GM19463 (cell line): ENCODE results near the gene PHF13.

ENCODE experiments used
- ATAC-seq: cut with Tn5 transposase; IDR thresholded peaks from one replicate; pipeline ENCODE4 v1.9.1; 2021; ENCODE audit warnings: mild to moderate bottlenecking, moderate library complexity; ENCODE audit not compliant: unreplicated experiment

Gene PHF13

DNA sequence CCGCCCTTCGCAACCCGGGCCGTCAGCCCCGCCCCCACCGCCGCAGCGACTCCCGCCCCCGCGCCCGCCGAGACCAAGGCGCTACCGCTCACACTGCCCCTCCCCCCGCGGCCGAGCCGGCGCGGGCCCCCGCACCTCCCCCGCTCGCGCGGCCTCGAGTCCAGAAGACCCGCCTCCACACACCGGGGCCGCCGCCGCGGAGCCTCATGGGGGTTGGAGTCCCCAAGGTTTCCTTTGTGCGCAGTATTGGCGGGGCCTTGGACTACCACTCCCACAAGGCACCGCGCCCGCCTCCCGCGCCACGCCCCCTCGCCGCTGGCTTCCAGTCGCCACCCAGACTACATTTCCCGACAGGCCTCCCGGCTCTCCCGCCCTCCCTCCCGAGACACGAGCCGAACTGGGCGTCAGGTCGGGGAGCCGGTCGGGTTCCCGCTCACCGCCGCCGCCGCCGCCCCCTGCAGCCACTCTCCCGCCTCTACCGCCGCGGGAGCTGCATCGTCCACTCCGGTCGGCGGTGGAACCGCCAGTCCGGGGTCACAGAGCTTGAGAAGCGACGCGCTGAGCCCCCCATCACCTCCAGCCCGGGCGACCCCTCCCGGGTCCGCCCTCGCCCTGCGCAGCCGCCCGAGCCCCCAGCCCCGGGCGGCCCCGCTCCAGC is at the start of gene PHF13:
PHF13 (plus strand) TSS at position 371 of the 658 bp plus-strand sequence. CDS start 336 bp downstream, outside the sequence.
- ATAC-seq: peak; percentile 92

DNA sequence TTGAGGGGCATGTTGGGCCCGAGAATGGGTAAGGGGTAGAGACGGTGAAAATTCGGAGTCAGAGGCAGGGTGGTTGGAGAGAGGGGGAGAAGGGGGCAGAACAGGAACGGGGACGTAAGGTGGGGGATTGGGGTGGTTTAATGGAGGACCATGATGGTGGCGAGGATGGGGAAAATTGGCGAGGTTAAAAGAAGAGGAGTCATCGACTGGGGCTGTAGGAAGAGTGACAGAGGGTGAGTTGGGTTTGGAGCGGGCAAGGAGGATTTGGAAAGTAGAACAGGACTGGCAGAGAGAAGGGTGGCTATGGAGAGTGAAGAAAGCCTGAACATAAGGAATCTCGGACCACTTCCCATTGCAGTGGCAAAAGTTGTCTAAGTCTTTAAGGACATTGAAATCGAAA is 44.5 kb upstream of the PHF13 start:
- no peak for ATAC-seq

DNA sequence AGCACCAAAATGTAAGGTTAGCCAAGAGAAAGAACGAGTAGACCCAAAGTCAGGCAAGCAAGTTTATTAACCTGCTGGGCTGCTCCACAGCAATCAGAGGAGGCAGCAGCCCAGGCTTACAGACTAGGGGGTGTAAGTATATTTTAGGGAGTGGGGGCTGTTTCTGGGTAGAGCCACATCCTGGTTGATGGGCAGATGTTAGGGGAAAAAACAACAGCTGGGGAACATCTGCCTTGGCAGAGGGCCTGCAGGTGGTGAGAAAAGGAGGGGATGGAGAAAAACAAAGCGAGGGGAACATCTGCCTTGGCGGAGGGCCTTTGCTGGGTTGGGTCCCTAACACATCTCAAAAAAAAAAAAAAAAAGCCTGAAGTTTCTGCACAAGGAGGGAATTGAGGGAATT is 43.4 kb upstream of the PHF13 start:
- no peak for ATAC-seq

DNA sequence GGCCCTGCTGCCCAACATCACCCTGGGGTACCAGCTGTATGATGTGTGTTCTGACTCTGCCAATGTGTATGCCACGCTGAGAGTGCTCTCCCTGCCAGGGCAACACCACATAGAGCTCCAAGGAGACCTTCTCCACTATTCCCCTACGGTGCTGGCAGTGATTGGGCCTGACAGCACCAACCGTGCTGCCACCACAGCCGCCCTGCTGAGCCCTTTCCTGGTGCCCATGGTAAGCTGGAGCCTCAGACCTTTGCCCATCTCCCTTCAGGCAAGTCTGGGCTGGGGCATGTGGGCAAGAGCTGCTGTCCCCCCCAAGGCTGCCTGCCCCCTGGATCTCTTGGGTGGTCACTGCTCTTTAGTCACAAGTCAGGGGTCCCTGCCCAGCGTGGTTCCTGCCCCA is 42.5 kb upstream of the PHF13 start:
- no peak for ATAC-seq

DNA sequence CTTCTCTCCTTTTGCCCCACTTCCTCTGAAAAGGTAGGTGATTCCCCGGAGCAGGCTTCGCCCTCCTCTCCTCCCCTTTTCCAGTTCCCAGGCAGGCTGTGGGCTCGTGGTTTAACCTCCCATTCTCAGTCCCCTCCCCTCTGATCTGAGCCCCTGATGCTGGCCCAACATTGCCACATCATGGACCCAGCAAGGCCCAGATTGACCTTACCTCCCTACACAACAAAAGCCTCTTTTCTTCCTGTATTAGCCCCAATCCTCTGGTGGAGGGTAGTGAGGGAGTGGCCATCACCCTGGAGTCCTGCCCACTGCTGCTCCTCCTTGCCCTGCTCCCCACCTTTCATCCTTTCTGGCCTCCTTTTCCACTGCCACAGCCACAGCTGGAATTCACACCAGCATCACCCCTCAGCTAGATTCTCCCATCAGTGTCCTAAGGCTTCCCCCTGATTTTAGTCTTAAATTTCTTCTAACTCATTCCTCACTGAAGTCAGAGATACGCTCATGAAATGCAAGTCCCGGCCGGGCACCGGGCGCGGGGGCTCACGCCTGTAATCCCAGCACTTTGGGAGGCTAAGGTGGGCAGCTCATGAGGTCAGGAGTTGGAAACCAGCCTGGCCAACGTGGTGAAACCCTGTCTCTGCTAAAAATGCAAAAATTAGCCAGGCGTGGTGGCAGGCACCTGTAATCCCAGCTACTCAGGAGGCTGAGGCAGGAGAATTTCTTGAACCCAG is 40.7 kb upstream of the PHF13 start:
- no peak for ATAC-seq

DNA sequence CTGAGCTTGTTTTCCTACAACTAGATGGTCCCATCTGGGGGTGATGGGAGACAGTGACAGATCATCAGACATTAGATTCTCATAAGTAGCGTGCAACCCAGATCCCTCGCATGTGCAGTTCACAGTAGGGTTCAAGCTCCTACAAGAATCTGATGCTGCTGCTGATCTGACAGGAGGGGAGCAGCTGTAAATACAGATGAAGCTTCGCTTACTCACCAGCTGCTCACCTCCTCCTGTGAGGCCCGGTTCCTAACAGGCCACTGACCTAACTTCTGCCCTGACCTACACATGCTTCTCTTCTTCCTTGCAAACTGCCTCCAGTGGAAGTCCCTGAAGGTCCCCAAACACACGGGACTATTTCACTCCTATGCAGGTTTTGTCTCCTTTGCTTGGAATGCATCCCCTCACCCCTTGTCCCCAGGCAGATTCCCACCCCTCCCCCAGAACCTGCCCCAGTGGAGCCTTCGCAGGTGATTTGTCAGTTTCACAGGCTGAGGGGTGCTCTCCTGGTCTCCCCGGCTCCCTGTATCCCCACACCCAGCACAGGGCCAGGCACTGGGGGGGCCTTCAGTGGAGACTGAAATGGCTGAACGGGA is 39.4 kb upstream of the PHF13 start:
- ATAC-seq: no peak

DNA sequence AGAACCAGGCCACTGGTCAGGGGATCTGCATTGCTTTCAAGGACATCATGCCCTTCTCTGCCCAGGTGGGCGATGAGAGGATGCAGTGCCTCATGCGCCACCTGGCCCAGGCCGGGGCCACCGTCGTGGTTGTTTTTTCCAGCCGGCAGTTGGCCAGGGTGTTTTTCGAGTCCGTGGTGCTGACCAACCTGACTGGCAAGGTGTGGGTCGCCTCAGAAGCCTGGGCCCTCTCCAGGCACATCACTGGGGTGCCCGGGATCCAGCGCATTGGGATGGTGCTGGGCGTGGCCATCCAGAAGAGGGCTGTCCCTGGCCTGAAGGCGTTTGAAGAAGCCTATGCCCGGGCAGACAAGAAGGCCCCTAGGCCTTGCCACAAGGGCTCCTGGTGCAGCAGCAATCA is 38.7 kb upstream of the PHF13 start:
- no peak for ATAC-seq

DNA sequence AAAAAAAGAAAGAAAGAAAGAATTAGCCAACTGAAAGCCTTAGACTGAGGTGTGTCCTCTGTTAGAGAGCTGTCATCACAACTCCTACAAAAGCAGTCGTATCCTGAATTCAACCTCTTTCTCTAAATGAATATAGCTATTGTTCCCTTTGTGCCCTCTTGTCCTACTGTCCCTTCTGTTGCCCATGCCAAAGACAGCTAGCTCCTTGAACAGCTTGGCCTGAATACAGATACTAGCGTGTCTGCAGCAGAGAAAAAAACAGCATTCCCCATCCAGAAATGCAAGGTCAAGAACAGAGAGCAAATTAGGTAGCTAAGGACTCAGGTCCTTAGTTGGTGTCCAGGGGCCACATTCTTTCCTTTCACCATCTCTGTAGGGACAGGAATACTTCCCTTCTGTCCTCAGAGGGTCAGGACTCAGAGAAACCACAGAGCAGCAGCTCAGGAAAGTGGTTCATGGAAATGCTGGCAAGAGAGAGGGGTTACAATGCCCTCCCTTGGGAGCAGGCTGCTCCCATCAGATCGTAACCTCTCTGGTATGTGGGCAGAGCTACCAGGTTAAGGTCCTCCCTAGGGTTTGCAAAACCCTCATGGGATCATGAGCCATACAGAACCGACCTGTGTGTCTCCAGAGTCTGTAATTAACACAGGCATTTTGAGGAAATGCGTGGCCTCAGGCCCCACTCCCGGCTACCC is 35.6 kb upstream of the PHF13 start:
- ATAC-seq: no peak

DNA sequence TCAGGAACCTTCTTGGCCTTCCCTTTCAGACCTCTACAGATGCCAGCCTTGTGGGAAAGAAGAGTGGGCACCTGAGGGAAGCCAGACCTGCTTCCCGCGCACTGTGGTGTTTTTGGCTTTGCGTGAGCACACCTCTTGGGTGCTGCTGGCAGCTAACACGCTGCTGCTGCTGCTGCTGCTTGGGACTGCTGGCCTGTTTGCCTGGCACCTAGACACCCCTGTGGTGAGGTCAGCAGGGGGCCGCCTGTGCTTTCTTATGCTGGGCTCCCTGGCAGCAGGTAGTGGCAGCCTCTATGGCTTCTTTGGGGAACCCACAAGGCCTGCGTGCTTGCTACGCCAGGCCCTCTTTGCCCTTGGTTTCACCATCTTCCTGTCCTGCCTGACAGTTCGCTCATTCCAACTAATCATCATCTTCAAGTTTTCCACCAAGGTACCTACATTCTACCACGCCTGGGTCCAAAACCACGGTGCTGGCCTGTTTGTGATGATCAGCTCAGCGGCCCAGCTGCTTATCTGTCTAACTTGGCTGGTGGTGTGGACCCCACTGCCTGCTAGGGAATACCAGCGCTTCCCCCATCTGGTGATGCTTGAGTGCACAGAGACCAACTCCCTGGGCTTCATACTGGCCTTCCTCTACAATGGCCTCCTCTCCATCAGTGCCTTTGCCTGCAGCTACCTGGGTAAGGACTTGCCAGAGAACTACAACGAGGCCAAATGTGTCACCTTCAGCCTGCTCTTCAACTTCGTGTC is 34.7 kb upstream of the PHF13 start:
- no peak for ATAC-seq

DNA sequence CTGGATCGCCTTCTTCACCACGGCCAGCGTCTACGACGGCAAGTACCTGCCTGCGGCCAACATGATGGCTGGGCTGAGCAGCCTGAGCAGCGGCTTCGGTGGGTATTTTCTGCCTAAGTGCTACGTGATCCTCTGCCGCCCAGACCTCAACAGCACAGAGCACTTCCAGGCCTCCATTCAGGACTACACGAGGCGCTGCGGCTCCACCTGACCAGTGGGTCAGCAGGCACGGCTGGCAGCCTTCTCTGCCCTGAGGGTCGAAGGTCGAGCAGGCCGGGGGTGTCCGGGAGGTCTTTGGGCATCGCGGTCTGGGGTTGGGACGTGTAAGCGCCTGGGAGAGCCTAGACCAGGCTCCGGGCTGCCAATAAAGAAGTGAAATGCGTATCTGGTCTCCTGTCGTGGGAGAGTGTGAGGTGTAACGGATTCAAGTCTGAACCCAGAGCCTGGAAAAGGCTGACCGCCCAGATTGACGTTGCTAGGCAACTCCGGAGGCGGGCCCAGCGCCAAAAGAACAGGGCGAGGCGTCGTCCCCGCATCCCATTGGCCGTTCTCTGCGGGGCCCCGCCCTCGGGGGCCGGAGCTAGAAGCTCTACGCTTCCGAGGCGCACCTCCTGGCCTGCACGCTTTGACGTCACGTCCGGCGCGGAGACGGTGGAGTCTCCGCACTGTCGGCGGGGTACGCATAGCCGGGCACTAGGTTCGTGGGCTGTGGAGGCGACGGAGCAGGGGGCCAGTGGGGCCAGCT is 34.0 kb upstream of the PHF13 start, which contains the start of gene ZBTB48:
ZBTB48 (plus strand) TSS at position 621 of the 745 bp plus-strand sequence. CDS start 616 bp downstream, outside the sequence.
- ATAC-seq: peak; percentile 98

DNA sequence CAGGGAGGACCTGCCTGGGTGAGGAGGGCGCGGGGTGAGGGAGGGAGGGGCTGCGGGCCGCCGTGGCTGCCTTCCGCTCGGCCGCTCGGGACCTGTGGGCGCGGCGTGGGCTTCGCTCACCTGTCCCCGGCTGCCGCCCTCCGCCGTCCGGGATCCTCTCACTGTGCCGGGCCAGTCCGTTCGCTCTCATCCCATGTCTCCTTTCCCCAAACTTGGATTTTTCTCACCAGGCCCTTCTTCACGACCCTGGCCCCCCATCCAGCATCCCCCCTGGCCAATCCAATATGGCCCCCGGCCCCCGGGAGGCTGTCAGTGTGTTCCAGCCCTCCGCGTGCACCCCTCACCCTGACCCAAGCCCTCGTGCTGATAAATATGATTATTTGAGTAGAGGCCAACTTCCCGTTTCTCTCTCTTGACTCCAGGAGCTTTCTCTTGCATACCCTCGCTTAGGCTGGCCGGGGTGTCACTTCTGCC is 33.4 kb upstream of the PHF13 start:
- no peak for ATAC-seq

DNA sequence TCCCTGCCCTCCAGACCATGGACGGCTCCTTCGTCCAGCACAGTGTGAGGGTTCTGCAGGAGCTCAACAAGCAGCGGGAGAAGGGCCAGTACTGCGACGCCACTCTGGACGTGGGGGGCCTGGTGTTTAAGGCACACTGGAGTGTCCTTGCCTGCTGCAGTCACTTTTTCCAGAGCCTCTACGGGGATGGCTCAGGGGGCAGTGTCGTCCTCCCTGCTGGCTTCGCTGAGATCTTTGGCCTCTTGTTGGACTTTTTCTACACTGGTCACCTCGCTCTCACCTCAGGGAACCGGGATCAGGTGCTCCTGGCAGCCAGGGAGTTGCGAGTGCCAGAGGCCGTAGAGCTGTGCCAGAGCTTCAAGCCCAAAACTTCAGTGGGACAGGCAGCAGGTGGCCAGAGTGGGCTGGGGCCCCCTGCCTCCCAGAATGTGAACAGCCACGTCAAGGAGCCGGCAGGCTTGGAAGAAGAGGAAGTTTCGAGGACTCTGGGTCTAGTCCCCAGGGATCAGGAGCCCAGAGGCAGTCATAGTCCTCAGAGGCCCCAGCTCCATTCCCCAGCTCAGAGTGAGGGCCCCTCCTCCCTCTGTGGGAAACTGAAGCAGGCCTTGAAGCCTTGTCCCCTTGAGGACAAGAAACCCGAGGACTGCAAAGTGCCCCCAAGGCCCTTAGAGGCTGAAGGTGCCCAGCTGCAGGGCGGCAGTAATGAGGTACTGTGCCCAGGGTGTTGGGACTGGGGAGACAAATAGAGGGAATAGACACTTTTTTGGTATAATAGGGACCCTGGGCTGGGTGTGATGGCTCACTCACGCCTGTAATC is 32.7 kb upstream of the PHF13 start:
- no peak for ATAC-seq

DNA sequence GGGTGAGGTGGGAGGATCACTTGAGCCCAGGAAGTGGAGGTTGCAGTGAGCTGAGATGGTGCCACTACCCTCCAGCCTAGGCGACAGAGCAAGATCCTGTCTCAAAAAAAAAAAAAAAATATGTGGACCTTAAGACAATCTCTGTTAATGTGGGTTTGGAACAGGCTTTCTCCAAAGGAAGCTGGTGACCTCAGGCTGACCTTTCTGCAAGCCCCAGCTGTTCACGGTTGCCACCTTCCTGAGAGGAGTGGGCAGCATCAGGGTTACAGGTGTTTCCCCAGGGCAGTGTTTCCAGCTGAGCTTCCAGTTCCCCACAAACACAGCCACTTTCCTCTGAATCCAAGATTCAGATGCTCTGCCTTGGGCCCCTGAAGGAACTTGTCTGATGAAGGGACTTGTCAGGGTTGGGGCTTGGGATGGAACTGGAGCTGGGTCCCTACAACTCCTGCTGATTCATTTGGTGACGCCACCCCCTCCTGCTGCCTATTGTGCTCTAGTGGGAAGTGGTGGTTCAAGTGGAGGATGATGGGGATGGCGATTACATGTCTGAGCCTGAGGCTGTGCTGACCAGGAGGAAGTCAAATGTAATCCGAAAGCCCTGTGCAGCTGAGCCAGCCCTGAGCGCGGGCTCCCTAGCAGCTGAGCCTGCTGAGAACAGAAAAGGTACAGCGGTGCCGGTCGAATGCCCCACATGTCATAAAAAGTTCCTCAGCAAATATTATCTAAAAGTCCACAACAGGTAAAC is 31.8 kb upstream of the PHF13 start:
- no peak for ATAC-seq

DNA sequence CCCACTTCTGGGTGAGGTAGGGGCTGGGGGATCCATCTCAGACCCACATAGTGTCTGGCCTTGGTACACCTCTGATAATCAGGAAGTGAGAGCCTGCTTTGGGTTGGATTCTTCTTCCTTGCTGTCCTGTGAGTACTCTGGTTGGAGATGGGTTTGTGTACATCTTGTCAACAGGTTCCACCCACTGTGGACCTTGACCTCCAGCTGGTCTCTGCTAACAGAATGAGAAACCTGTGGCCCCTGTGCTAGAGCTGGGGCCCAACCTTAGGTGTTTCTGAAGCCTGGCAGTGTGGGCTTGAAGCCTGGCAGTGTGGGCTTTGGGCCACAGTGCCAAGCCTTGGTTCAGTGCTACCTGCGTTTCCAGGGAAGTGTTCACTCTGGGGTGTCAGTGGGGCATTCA is 31.2 kb upstream of the PHF13 start:
- ATAC-seq: no peak

DNA sequence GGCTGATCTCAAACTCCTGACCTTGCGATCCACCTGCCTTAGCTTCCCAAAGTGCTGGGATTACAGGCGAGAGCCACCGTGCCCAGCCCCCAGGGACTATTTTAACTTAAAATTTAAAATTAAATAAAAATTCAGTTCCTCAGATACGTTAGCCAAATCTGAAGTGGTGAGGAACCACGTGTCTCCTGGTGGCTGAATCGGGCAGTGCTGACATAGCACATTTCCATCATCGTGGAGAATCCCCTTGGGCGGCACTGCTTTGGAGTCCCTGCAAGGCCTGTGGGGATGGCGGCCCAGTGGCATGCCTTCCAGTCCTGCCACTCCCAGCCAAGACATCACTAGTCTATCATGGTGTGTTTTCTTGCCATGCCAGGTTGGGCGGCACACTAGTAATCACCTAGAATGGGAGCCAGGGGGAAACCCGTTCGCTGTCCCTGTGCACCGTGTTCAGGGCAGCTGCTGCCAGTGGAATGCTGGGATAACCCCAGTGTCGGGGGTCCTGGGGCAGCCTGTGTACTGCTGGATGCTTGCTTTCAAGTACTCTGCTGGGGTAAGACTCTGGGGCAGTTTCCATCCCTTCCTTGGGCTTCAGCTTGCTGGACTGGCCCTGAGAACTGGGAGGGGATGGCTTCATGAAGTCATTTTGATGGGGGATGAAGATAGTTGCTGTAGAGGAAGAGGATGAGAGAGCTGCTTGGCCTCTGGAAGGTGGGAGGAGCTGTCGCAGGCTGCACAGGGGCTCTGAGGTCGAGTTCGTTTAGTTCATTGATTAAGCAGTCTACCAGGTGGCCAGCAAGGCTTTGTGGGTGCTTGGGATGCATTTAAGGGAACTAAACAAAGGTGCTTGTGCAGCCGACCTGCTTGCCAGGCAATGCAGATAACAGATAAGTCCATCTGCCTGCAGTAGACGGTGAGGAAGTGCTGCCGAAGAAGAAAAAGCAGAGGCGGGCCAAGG is 29.1 kb upstream of the PHF13 start:
- ATAC-seq: no peak

DNA sequence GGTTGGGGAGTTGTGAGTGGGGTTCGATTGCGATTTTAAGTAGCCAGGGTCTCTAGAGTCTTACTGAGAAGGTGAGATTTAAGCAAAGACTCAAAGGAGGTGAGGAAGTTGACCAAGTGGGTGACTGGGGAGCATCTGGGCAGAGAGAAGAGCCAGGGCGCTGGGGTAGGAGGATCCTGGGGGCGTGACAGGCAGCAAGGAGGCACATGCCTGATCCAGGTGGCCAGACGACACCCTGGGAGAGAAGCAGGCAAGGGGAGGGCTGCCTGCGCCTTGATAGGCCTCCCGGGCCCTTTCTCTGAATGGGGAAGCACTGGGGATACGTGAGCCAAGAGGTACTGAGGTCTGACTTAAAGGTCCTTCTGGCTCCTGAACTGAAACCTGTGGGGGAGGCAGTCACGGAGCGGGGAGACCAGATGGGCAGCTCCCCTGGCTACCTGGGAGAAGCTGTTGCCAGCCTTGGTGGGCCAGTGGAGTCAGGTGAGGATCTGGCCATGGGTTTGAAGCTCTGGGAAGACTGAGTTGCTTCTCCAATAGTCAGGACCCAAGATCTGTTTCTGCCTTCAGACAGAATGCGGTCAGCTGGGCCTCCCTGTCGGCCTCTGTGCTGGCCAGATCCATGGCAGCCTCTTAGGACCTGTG is 28.3 kb upstream of the PHF13 start:
- ATAC-seq: no peak

DNA sequence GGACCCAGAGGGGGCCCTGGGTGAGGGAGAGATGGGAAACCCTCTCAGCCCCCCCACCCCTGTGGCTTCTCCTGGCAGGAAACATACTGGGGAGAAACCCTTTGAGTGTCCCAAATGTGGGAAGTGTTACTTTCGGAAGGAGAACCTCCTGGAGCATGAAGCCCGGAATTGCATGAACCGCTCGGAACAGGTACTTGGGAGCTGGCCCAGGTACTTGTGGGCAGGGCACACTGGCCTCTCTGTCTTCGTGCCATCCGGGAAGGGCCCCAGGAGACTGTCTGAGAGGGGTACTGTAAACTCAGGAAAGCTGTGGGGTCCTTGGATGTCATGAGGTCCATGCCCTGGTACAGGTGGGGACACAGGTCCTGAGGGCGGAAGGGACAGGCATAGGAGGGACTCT is 27.7 kb upstream of the PHF13 start:
- ATAC-seq: no peak
